Right hindlimb (tissue), 1 donor: ENCODE measurements around the gene TLX2.

Experiments
- DNase-seq: peaks from one replicate; pipeline ENCODE4 v3.0.0-alpha.2; 2018

Gene TLX2

GRCh38 chr2:74497777-74498499 is 16.3 kb upstream of the TLX2 start:
- DNase-seq: no peak

GRCh38 chr2:74498500-74499266 is 15.6 kb upstream of the TLX2 start:
- no peak for DNase-seq

DNA sequence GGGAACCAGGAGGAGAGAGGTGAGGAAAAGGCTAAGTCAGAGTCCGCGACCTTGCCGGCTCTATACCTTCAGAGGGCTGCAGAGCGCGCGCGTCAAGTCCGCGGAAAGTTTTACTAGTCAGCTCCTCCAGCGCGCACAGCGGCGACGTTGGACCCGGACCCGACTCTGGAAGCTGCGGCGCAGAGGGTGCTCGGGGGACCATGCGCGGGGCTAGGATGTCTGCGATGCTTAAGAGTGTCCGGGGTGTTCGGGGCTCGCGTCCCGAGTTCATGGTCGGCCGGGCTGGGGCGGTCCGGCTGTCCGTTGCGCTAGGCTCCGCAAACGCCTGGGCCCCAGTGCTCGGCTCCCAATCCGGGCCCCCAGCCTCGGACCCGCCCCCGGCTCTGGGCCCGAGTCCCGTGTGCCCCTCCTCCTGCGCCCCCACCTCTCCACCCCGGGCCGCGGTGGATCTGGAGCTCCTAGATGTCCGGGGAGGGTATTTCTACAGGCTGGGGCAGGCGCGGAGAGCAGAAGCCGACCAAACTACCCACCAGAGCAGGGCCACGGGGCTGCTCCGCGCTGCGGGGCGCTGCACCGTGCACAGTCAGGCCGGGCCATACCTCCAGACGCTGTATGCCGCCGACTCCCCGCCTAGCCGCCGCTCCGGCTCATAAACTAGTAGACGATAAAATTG is 14.8 kb upstream of the TLX2 start, which contains the start of gene LBX2:
Gene LBX2, minus strand, starts transcription at position 337 of the 673 bp plus-strand sequence. Its CDS starts 66 bp downstream, at position 271.
- DNase-seq: peak; percentile 72

GRCh38 chr2:74499940-74500577 is 14.2 kb upstream of the TLX2 start:
- DNase-seq: no peak

- DNase-seq: no peak
Observed at GRCh38 chr2:74500578-74500946, 13.7 kb upstream of the TLX2 start.

- no peak for DNase-seq
Observed at GRCh38 chr2:74501335-74502071, 12.7 kb upstream of the TLX2 start.

- no peak for DNase-seq
Observed at GRCh38 chr2:74502147-74502719, 12.0 kb upstream of the TLX2 start.

DNA sequence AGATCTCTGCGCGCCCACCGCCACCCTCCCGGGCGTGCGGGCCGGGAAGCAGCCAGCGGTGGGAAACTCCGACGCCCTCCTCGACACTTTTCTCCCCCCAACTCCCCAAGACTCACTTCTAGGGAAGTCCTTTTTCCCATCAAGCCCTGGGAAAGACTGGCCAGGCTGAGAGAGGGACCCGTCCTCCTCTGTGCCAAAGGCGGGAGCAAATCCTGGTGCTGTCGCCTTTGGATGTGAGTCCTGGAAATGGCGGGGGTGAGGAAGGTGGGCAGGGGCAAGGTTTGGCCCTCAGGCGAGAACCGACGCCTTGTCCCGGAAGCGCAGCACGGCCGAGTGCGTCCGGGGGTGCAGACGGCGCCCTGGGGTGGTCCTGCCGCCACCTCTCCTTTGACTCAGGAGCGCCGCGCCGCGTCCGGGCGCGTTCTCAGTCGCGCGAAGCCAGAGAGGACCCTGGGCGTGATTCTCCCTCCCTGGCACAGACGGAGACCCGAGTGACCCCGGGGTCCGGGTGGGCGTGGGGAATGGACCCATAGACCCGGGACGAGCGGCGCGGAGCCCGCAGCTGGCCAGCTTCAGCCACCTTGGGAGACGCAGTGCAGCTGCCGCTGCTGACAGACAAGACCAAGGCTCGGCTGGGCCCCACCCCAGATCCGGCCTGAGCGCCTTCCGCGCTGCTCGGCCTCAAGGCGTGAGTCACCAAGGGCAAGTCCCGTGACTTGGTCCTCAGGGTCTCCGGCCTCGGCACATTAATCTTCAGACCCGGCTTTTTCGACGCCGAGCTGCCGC is 11.3 kb upstream of the TLX2 start:
- peak; percentile 80 for DNase-seq

GRCh38 chr2:74503506-74504475 is 10.5 kb upstream of the TLX2 start:
- DNase-seq: no peak

DNA sequence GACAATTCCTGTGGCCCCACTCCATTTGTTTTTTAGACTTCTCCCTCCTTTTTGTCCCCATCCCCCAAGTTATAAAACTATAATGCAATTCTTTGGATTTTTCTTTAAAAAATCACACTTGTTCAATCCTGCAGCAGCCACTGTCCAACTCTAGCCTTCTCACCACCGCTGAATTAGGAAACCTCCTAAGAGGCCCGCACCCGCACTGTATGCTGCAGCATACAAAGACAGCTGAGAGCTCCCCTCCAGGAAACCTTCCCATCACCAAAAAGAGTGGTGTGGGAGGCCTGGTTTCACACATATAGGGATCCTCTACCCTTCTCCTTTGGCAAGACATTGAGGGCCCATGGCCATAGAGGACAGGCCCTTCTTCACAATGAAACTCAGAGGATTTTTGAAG is 9.7 kb upstream of the TLX2 start:
- no peak for DNase-seq

GRCh38 chr2:74505448-74506246 is 8.6 kb upstream of the TLX2 start:
- DNase-seq: no peak

DNA sequence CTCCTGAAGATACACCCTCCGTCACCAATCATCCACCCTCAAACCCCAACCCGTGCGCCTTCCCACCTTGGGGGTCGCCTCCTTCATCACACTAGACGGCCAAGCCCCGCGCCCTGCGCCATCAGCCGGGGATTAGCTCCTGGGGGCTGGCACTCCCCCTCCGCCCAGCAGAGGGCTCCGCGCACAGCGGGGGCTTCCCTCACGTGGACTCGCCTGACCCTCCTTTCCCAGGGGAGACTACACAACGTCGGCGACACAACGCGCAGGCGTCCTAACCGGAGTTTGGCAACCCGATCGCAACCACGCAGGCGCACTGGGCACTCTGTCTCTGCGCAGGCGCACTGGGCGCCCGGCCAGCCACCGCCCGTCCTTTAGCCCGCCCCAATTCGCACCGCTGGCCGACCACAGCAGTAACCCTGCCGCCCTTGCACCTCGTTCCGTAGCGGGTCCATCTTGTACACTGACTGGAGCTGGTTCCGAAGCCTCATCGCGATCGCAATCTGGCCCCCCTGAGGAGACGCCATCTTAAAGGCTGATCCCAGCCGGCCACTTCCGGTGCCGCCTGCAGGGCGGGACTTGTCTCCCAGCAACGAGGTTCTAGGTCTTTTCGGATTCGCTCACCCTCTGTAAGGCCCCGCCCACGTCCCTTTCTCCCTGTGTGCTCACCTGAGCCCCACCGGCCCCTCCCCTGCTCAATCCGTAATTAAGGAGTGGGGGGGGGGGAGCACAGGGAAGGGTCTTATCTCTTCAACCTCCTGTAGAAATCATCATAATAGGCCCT is 6.9 kb upstream of the TLX2 start, which contains the start of gene PCGF1:
Gene PCGF1, minus strand, starts transcription at position 551 of the 781 bp plus-strand sequence. Its CDS starts 27 bp downstream, at position 524.
- DNase-seq: peak; percentile 99

DNA sequence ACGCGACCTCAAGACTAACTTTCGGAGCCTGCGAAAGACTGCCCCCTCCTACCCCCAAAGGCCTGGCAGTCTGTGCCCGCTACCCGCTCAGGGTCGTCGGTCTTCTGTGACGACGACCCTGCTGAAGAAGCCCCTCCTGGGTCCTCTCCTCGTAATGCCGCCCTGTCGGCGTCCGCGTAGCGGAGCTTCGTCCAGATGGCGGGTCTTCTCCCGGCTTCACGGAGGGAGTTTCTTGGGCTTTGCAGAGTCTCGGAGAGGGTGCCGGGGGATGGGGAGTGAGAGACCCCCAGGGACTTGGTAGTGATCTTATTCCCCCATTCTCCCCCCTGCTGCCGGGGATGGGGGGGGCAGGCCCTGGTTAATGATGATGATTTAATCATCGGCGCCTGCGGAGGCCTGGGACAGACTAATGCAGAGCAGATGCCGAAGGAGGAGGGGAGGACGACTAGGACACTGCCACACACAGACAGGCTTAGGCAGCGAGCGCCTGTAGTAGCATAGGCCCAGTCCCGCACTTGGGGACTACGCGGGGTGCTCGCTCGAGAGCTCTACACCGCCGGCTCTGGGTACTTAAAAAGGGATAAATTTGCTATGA is 6.2 kb upstream of the TLX2 start:
- peak; percentile 57 for DNase-seq

DNA sequence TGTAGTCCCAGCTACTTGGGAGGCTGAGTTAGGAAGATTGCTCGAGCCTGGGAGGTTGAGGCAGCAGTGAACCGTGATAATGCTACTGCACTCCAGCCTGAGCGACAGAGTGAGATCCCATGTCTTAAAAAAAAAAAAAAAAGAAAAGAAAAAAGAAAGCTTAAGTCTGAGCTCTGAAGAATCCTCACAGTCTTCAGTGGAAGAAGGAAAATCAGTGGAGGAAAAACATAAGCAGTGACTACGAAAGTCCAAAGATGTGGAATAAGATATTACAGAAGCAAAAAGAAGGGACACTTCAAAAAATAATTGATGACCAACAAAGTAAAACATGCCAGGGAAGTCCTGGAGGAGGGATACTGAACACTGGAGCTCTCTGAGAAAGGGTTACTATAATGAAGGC is 4.0 kb upstream of the TLX2 start:
- no peak for DNase-seq

GRCh38 chr2:74511104-74511989 is 2.9 kb upstream of the TLX2 start:
- no peak for DNase-seq

DNA sequence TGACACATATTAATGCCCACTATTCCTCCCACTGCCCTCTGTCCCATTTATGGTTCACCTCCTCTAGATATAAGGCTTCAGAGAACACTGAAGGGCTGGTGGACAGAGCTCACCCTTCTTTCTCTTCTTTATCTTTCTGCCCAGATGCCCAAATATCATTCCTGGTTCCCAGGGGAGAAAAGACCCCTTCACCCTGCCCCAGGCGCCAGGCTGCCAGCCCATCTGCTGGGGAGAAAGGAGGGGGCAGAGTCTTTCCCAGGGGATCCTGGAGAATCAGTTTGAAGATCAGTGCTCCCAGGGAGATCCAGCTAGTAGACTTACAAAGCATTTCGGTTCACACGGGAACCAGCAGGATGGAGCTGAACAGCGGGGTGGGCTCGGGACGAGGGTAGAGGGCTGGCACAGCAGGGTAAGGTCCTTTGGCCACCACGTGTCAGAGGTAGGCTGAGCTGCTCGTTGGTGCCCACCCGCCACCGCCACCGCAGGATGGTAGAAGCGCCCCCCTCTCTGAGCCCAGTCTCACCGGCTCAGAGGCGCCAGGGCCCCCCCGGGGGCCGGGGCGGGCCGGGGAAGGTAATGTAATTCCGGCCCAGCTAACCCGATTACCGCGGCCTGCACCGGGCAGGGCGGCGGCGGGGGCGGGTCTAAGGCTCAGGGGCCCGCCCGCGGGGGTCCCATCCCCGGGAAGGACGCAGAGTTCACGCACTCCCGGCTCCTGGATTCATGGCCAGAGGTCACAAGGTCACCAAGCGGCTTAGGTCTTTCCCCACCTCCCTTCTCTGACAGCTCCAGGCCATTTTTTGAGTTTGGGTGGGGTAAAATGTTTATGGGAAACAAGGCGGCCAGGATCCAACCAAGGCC is 1.3 kb upstream of the TLX2 start:
- DNase-seq: no peak
